Trophoblast cell (in vitro differentiated cells and primary cell): ENCODE results near the gene WDR88.

Source experiments
- DNase-seq, 2 donors: peaks; one replicate each; pipeline ENCODE4 v3.0.0-alpha.2; 2016
- H2AFZ ChIP-seq: 2 replicates; pipeline ENCODE4 v1.6.1; 2013; ENCODE audit warnings: low read length, moderate library complexity, mild to moderate bottlenecking; ENCODE audit not compliant: insufficient read depth, poor library complexity
- H2AK5ac ChIP-seq: 2 replicates; pipeline ENCODE4 v1.6.1; 2013; ENCODE audit warnings: mild to moderate bottlenecking, low read length
- H2BK120ac ChIP-seq: 2 replicates; pipeline ENCODE4 v1.6.1; 2013; ENCODE audit warnings: low read length, mild to moderate bottlenecking, moderate library complexity; ENCODE audit not compliant: insufficient read depth, poor library complexity
- H2BK12ac ChIP-seq: 2 replicates; pipeline ENCODE4 v1.6.1; 2013; ENCODE audit warnings: mild to moderate bottlenecking, low read length, moderate library complexity
- H2BK5ac ChIP-seq: 2 replicates; pipeline ENCODE4 v1.6.1; 2013; ENCODE audit warnings: low read length, low read depth, moderate library complexity, mild to moderate bottlenecking; ENCODE audit not compliant: poor library complexity
- H3K14ac ChIP-seq: 2 replicates; pipeline ENCODE4 v1.6.1; 2013; ENCODE audit warnings: mild to moderate bottlenecking, low read length
- H3K18ac ChIP-seq: 2 replicates; pipeline ENCODE4 v1.6.1; 2013; ENCODE audit warnings: mild to moderate bottlenecking, low read length
- H3K23ac ChIP-seq: 2 replicates; pipeline ENCODE4 v1.6.1; 2013; ENCODE audit warnings: low read length
- H3K27ac ChIP-seq: 2 replicates; pipeline ENCODE4 v1.5.1; 2013; ENCODE audit warnings: low read depth, mild to moderate bottlenecking, inconsistent platforms, low read length, moderate library complexity
- H3K27me3 ChIP-seq: 2 replicates; pipeline ENCODE4 v1.6.1; 2013; ENCODE audit warnings: inconsistent platforms, mild to moderate bottlenecking, low read length, moderate library complexity; ENCODE audit not compliant: insufficient read depth
- H3K36me3 ChIP-seq, 2 experiments: 1 replicate in 1 of 2; 2 replicates in 1 of 2; pipeline ENCODE4 v1.6.1; 2013; ENCODE audit warnings: low read length in 2 of 2, mild to moderate bottlenecking in 2 of 2, moderate library complexity in 1 of 2; ENCODE audit not compliant: insufficient read depth in 2 of 2, control insufficient read depth in 1 of 2
- H3K4ac ChIP-seq: 2 replicates; pipeline ENCODE4 v1.6.1; 2013; ENCODE audit warnings: low read depth, mild to moderate bottlenecking, low read length, moderate library complexity
- H3K4me1 ChIP-seq, 2 experiments: 1 replicate in 1 of 2; 2 replicates in 1 of 2; pipeline ENCODE4 v1.6.1; 2013; ENCODE audit warnings: low read length in 2 of 2, mild to moderate bottlenecking in 2 of 2, moderate library complexity in 1 of 2; ENCODE audit not compliant: insufficient read depth in 2 of 2, control insufficient read depth in 1 of 2
- H3K4me2 ChIP-seq: 2 replicates; pipeline ENCODE4 v1.6.1; 2013; ENCODE audit warnings: inconsistent platforms, mild to moderate bottlenecking, low read length, moderate library complexity
- H3K4me3 ChIP-seq: 2 replicates; pipeline ENCODE4 v1.5.1; 2013; ENCODE audit warnings: mild to moderate bottlenecking, low read depth, low read length, inconsistent platforms
- H3K79me1 ChIP-seq: one replicate; pipeline ENCODE4 v1.6.1; 2013; ENCODE audit warnings: low read length
- H3K79me2 ChIP-seq: 2 replicates; pipeline ENCODE4 v1.6.1; 2013; ENCODE audit warnings: low read length, mild to moderate bottlenecking; ENCODE audit not compliant: control insufficient read depth, insufficient read depth, poor library complexity
- H3K9ac ChIP-seq: 2 replicates; pipeline ENCODE4 v1.6.1; 2013; ENCODE audit warnings: mild to moderate bottlenecking, low read length
- H3K9me3 ChIP-seq: 2 replicates; pipeline ENCODE4 v1.6.1; 2013; ENCODE audit warnings: low read depth, mild to moderate bottlenecking, control low read depth, inconsistent platforms, low read length; ENCODE audit not compliant: insufficient read depth
- H4K12ac ChIP-seq: 2 replicates; pipeline ENCODE4 v1.6.1; 2013; ENCODE audit warnings: low read depth, mild to moderate bottlenecking, low read length, moderate library complexity
- H4K8ac ChIP-seq: 2 replicates; pipeline ENCODE4 v1.6.1; 2013; ENCODE audit warnings: low read depth, mild to moderate bottlenecking, low read length, moderate library complexity
- H4K91ac ChIP-seq: one replicate; pipeline ENCODE4 v1.6.1; 2013; ENCODE audit warnings: low read depth, mild to moderate bottlenecking, low read length, moderate library complexity
- WGBS: extraction: QIAGEN DNeasy Blood & Tissue Kit; methylation state at CpG from one replicate; pipeline ENCODE4 v1.1.7; 2013; ENCODE audit warnings: missing lambda C conversion rate; ENCODE audit not compliant: insufficient read length, insufficient coverage; ENCODE audit errors: extremely low coverage; 5-methylcytosine and 5-hydroxymethylcytosine counted together

The WDR88 gene

DNA sequence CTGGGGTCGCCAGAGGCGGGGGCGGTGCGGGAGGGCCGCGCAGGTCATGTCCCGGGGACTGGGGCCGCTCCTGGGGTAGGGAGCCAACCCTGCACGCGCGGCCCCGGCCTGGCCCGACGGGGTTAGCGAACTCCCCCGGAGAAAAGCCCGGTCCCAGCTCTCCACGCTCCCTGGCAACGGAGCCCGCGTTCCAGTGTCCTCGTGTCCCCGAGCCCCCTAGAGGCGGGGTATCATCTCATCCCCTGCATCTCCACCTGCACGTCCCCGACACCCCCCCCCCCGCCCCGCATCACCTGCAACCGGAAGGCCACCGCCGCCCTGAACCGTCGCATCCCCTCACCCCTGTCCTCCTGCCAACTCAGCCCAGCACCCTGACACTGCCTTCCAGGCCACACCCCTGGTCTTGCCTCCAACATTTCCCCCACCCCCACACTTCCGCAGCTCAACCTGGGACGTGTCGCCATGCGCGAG is 2.7 kb downstream of the WDR88 start:
- peaks cover 8 to 9% of the 10 kb centered on the region in 2 experiments for H3K36me3 ChIP-seq
- no peak overlapping the region for H4K8ac ChIP-seq
- no peak overlapping the region for H3K4ac ChIP-seq
- H3K79me1 ChIP-seq: no peaks in the 10 kb centered on the region
- H2BK120ac ChIP-seq: no peak overlapping the region
- H2BK12ac ChIP-seq: no peak overlapping the region
- H3K9me3 ChIP-seq: no peaks in the 10 kb centered on the region
- H4K12ac ChIP-seq: no peak overlapping the region
- H2AK5ac ChIP-seq: no peak overlapping the region
- H3K4me3 ChIP-seq: no peak overlapping the region
- H3K27me3 ChIP-seq: no peaks in the 10 kb centered on the region
- H3K4me2 ChIP-seq: no peak overlapping the region
- H3K4me1 ChIP-seq: peaks cover 0 to under 1% of the 10 kb centered on the region in 2 experiments
- H3K79me2 ChIP-seq: no peaks in the 10 kb centered on the region
- WGBS: no CpG with 5 or more reads among the region's 38 CpGs
- H3K18ac ChIP-seq: no peak overlapping the region
- no peak overlapping the region for H4K91ac ChIP-seq
- H3K23ac ChIP-seq: no peak overlapping the region
- H2BK5ac ChIP-seq: no peak overlapping the region
- no peak overlapping the region for H3K27ac ChIP-seq
- no peak overlapping the region for H3K14ac ChIP-seq
- H3K9ac ChIP-seq: no peak overlapping the region
- H2AFZ ChIP-seq: no peak overlapping the region
- DNase-seq: no peak

DNA sequence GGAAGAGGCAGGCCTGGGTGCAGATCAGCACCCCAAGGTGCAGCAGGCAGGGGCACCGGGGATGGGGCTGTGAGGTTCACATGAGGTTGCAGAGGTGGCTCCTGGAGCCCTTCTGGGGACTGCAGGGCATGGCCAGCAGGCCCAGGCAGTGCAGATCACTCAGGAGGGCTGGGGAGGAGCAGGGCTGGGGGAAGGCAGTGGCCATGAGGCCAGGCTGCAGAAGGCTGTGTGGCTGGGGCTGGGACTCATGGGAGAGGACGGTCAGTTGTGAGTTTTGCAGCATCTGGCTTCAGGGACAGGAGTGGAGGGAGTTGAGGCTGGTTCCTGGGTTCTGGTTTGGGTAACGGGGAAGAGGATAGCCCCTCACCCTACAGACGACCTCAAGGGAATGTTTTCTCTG is 7.3 kb downstream of the WDR88 start:
- Histone ChIP-seq H3K79me2 (no peaks in the 10 kb centered on the region), H2AK5ac (no peak overlapping the region), H4K12ac (no peak overlapping the region), H3K4me1 (peaks cover 0 to 2% of the 10 kb centered on the region in 2 experiments), H3K14ac (no peak overlapping the region), H3K4me3 (no peak overlapping the region), H3K9ac (no peak overlapping the region), H3K18ac (no peak overlapping the region), H2BK120ac (no peak overlapping the region), H2BK12ac (no peak overlapping the region), H3K27ac (no peak overlapping the region), H3K27me3 (no peaks in the 10 kb centered on the region), H3K23ac (no peak overlapping the region), H3K4ac (no peak overlapping the region), H3K4me2 (no peak overlapping the region), H2AFZ (no peak overlapping the region), H4K91ac (no peak overlapping the region), H4K8ac (no peak overlapping the region), H3K36me3 (no peaks in the 10 kb centered on the region), H3K79me1 (no peaks in the 10 kb centered on the region), H3K9me3 (no peaks in the 10 kb centered on the region), H2BK5ac (no peak overlapping the region)
- WGBS: no CpG with 5 or more reads among the region's 4 CpGs
- DNase-seq: no peak

DNA sequence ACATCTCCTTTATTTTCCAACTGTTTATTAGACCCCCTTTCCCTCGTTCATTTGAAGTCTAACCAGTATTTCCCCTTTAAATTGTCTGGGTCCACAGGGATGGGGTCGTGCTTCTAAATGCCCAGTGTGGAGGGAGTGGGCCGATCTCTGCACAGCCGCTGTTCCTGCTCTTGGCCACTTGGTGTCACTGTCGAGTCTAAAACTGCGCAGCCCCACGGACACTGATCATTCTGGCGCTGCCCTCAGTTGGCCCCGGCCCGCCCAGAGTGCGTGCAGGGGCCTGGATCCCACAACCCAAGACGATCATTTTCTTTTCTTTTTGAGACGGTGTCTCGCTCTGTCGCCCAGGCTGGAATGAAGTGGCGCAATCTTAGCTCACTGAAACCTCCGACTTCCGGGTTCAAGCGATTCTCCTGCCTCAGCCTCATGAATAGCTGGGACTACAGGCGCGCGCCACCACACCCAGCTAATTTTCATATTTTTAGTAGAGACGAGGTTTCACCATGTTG is 12.0 kb downstream of the WDR88 start:
- H3K23ac ChIP-seq: no peak overlapping the region
- no peak overlapping the region for H3K9ac ChIP-seq
- no peak overlapping the region for H3K4ac ChIP-seq
- DNase-seq: peak; percentile 64 to 76
- H4K8ac ChIP-seq: no peak overlapping the region
- no peaks in the 10 kb centered on the region for H3K9me3 ChIP-seq
- H3K79me1 ChIP-seq: no peaks in the 10 kb centered on the region
- H2AK5ac ChIP-seq: no peak overlapping the region
- no CpG with 5 or more reads among the region's 23 CpGs for WGBS
- H3K4me2 ChIP-seq: no peak overlapping the region
- H3K14ac ChIP-seq: no peak overlapping the region
- H4K91ac ChIP-seq: no peak overlapping the region
- H2AFZ ChIP-seq: no peak overlapping the region
- H3K18ac ChIP-seq: no peak overlapping the region
- no peak overlapping the region for H2BK5ac ChIP-seq
- peaks cover 0 to 2% of the 10 kb centered on the region in 2 experiments for H3K4me1 ChIP-seq
- no peak overlapping the region for H2BK12ac ChIP-seq
- H2BK120ac ChIP-seq: no peak overlapping the region
- H3K79me2 ChIP-seq: no peaks in the 10 kb centered on the region
- H3K4me3 ChIP-seq: no peak overlapping the region
- no peak overlapping the region for H4K12ac ChIP-seq
- no peaks in the 10 kb centered on the region for H3K27me3 ChIP-seq
- no peaks in the 10 kb centered on the region for H3K36me3 ChIP-seq
- H3K27ac ChIP-seq: no peak overlapping the region

DNA sequence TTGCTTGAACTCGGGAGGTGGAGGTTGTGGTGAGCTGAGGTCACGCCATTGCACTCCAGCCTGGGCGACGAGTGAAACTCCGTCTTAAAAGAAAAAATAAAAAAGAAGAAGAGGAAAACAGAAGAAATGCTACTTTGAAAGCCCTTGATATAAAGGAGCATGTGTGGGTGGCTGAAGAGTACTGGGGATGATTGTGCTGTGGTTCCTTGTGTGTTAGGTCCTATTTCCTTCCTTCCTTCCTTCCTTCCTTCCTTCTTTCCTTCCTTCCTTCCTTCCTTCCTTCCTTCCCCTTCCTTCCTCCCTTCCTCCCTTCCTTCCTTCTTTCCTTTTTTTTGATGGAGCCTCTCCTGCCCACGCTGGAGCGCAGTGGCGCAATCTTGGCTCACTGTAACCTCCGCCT is 14.3 kb downstream of the WDR88 start:
- H3K9ac ChIP-seq: no peak overlapping the region
- no peaks in the 10 kb centered on the region for H3K36me3 ChIP-seq
- no peaks in the 10 kb centered on the region for H3K79me2 ChIP-seq
- no peaks in the 10 kb centered on the region for H3K79me1 ChIP-seq
- H3K23ac ChIP-seq: no peak overlapping the region
- DNase-seq: no peak
- WGBS: no CpG with 5 or more reads among the region's 9 CpGs
- no peak overlapping the region for H2BK12ac ChIP-seq
- H3K4me3 ChIP-seq: no peak overlapping the region
- H4K8ac ChIP-seq: no peak overlapping the region
- H2BK120ac ChIP-seq: no peak overlapping the region
- peaks cover under 1% of the 10 kb centered on the region for H3K9me3 ChIP-seq
- no peak overlapping the region for H2AFZ ChIP-seq
- H4K91ac ChIP-seq: no peak overlapping the region
- H3K18ac ChIP-seq: no peak overlapping the region
- H3K4me1 ChIP-seq: no peaks in the 10 kb centered on the region
- H2AK5ac ChIP-seq: no peak overlapping the region
- no peak overlapping the region for H2BK5ac ChIP-seq
- no peak overlapping the region for H3K27ac ChIP-seq
- no peak overlapping the region for H3K4ac ChIP-seq
- H3K14ac ChIP-seq: no peak overlapping the region
- no peaks in the 10 kb centered on the region for H3K27me3 ChIP-seq
- no peak overlapping the region for H3K4me2 ChIP-seq
- H4K12ac ChIP-seq: no peak overlapping the region
